GM21515 (cell line): Measurements from ENCODE around the gene DOHH.
A peak's percentile ranks its signal among the peaks of the same experiment; 100 is the strongest.

Experiments used
- ATAC-seq: cut with Tn5 transposase; IDR thresholded peaks from one replicate; pipeline ENCODE4 v1.9.1; 2021; ENCODE audit not compliant: unreplicated experiment

DOHH gene, protein sequence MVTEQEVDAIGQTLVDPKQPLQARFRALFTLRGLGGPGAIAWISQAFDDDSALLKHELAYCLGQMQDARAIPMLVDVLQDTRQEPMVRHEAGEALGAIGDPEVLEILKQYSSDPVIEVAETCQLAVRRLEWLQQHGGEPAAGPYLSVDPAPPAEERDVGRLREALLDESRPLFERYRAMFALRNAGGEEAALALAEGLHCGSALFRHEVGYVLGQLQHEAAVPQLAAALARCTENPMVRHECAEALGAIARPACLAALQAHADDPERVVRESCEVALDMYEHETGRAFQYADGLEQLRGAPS

DNA sequence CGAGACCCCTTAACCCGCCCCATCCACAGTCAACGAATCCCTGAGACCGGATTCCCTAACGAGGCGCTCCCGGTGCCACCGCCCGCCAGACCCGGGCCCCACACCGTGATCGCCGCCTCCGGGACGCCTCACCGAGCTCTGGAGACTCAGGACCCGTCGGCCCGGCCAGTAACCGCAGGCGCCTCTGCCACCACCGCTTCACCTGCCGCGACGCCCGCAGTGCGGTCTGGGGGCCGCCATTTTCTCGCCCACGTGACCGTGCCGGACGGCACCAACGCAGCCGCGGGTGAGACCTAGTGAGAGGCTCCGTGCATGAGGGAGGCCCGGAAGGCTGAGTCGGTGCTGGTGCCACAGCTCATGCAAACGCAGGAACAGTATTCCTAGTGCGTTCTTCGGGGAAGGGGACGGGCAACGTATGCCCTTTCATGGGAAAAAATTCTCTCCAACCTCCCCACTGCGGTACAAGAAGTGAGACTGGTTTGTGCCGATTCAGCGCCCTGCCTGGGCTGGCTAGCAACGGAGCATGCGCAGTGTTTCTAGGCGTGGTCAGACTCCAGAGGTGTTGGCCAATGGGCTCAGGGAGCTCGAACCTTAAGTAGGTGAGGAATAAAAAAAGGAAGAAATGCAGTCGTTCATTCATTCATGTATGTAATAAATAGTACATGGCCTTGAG is at the start of gene DOHH:
Gene DOHH, minus strand, starts transcription at position 246 of the 673 bp plus-strand sequence. CDS start 3,860 bp downstream, outside the sequence.
- peak; percentile 66 for ATAC-seq

DNA sequence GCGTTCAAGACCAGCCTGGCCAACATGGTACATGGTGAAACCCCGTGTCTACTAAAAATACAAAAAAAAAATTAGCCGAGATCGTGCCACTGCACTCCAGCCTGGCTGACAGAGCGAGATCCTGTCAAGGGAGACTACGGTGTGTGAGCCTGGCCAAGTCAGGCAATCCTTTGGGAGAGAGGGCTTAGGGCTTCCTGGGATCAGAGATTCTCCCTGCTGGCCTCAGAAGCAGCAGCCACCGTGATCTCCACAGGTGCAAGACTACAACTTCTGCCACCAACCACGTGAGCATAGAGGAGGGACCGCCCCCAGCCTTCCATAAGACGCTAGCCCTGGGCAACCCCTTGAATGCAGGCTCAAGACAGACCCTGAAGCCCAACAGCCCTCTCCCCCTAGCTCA is 49.3 kb upstream of the DOHH start:
- no peak for ATAC-seq

DNA sequence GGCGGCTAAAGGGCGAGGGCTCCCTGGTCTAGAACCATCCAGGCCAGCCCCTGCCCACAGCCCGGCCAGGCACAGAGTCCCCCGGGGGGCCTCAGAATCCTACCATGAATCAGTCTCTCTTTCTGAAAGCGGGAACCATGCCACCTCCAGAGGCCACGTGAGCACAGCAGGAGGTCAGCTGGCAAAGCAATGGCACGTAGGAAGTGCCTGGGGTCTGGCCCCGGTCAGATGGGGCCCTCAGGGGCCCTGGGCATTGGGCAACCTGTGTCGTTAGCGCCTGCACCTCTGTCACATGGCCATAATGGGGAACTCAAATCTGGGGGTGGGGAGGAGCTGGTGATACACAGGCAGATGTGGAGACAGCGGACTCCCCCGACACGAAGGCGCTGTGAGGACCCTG is 48.1 kb upstream of the DOHH start:
- ATAC-seq, result no peak

DNA sequence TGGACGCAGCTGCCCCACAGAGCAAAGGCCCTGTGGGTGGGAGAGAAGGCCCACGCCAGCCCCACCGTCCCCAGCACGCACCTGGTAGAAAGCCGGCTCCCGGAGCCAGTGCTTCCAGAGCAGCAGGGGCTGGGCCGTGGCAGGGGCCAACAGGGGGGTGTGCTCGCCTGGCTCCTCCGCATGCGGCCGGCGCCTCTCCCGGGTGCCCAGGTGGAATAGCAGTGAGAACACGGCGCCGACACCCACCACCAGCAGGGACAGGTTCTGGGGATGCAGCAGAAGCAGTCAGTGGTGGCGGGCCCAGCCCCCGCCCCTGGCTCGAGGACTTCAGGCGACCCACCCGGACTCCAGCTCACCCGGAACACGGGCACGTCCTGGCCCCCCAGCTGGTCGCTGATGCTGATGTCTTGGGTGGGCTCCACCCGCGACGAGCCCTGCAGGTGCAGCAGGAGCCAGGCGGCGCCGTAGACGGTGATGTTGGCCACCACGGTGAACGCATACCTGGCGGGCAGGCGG is 47.4 kb upstream of the DOHH start:
- no peak for ATAC-seq

DNA sequence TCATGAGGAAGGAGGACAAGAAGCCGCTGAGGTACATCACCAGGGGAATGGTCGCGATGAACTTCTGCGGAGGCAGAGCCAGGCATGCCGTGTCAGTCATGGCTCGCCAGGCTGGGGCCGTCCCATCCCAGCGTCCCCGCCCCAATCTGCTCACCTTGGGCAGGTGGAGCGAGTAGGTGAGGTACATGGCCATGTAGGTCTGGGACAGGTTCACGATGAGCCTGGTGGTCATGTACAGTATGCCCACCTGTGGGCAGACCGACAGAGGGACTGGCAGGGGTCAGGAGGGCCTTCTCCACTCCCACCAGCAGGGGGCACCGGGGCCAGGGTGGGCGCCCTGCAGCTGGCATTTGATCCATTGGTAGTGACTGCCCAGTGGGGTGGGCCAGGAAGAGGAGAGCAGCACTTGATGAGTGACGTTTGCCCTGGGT is 46.8 kb upstream of the DOHH start:
- no peak for ATAC-seq

DNA sequence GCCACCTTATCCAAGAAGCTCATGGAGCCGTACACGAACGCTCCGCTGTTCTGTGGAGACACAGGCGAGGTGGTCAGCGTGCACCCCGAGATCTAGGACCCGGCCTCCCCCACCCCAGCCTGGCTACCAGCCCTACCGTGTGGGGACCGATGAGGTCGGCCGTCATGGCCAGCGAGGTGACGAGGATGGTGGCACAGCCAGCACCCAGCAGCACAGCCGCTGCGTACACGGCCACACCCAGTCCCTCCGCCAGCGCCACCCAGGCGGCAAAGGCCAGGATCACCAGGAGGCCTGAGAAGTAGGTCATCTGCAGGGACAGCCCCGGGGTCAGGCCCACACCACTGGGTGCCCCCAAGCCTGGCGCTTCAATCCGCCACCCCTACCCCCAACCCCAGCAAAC is 45.6 kb upstream of the DOHH start:
- no peak for ATAC-seq

DNA sequence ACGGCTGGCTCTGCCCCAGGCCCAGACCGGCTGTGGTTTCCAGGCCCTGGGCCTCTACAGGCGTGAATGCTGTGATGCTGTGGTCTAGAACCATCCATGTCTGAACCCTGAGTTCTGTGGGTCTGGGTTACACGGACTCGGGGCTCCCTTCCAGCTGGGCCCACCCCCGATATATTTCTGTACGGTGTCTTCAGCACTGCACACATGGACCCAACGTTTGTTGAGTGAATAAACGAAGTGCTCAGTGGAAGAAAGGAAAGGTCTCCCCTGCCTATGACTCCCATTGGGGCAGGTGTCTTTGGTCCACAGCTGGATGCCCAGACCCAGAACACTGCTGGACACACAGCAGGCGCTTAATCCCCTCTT is 45.2 kb upstream of the DOHH start:
- ATAC-seq, result no peak

DNA sequence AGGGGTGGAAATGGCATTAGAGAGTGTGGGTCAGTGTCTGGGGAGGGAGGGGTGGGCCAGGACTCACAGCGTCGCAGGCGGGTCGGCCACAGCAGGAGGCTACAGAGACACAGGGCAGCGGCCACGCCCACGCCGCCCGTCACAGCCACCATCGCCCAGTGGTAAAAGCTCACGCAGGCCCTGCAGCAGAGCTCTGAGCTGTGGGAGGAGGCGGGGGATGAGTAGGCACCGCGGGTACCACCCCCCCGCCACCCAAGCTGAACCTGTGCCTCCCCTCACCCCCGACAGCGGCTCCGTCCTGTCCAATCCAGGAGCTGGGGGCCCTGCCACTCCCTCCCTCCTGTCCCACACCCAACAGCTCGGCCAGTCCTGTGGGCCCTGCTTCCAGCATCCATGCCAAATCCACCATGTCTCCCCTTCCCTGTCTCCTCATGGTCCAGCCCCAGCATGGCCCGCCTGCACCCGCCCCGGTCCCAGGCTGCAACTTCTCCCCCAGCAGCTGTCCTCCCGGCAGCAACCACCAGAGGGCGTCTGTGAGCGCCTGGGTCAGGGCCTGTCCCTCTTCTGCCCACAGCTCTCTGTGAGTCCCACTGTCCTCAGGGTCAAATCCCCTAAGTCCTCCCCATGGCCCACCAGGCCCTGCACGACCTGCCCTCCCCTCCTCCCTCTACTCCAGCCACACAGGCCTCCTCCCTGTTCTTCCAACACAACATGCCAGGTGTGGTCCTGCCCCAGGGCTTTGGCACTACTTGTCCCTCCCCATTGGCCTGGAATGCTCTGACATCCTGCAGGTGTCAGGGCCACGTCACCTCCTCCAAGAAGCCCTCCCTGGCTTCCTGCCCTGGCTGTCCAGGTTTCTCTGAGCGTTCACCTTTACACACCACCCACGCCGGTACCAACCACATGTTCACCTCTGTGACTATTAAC is 44.5 kb upstream of the DOHH start:
- ATAC-seq, result no peak

DNA sequence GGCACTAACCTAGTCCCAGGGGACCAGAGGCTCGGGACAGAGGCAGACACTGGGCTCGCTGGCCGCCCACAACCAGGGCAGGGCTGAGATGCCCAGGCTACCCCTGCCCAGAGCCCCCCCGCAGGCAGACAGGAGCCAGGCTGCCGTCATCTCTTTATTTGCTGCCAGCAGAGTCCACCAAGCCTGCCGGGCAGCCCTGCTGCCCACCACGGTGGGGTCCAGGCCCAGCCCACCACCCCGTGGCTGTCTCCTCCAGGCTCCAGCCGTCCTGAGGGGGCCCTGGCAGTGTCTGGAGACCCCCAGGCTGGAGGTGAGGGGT is 43.5 kb upstream of the DOHH start:
- ATAC-seq, result no peak

DNA sequence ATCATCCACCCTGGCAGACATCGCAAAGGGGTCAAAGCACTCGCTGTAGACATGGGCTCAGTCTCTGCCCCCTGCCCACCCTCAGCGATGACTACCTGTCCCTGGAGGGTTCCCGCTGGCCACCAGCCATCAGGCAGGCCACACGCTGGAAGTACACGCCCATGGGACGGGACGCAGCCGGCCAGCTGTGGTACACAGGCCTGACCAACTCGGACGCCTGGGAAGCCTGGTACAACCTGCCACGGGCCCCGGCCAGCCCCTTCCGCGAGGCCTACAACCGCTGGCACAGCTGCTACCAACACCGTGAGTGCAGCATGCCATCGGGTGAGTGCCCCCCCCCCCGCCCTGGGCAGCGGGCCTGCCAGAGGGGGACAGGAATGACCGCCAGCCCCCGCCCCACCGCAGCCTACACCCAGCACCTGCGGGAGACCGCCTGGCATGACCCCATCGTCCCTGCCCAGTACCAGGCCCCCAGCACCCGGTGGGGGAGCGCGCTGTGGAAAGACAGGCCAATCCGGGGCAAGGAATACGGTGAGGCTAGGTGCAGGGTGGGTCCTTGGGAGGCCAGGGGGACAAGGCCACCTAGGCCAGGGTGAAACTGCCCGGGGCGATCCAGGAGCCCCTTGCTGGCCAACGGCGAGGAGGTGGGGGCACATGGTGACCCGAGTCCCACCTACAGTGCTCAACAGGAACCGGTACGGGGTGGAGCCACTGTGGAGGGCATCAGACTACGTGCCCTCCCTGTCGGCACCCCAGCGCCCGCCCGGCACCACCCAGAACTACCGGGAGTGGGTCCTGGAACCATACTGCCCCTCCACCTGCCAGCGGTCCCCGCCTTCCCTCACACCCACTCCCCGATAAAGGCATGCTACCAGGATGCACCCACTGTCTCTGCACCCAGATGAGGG is 42.9 kb upstream of the DOHH start:
- no peak for ATAC-seq

DNA sequence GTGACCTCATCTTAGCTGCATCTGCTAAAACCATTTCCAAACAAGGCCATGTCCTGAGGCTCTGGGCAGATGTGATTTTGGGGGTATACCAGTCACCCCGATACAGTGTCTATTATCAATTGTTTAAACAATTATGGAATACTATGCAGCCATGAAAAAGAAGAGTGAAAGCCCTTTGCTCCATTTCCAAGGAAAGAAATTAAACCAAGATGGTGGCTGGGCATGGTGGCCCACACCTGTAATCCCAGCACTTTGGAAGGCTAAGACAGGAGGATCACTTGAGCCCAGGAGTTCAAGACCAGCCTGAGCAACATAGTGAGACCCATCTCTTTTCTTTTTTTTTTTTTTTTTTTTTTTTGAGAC is 39.3 kb upstream of the DOHH start:
- ATAC-seq, result no peak

DNA sequence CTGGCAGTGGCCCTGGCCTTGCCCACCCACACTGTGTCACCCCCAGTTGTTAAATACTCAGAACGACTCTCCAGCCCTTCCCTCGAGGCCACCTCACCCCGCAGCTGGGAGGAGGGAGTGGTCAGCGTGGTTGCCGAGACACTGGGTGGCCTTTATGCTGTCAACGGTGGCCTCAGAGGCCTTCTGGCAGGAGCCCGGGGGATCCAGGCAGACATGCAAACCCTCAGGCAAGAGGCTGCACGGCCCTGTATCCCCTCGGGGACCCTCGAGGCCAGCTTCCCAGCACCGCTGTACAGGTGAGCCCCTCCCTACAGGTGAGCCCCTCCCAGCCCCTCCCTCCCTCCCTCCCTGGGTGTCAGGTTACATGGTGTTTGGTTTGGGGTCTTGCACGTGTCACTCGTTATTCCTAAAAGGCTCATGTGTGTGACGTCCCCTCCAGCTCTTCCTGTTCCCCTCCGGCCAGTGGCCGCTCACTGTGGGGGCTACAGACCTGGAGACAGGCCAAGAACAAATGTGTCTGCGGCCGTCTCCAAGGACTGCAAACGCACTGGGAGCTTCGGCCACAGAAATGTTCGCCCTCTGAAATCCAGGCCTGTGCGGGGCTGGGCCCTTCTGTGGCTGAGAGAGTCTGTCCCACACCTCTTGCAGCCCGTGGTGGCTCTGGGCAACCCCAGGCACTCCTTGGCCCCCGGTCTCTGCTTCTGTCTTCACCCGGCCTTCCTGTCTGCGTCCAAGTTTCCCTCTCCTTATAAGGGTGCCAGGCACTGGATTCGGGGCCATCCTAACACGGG is 38.7 kb upstream of the DOHH start, which contains the start of gene TEKTIP1:
Gene TEKTIP1, plus strand, starts transcription at position 210 of the 791 bp plus-strand sequence. Its CDS starts 4 bp downstream, at position 214.
- ATAC-seq, result no peak

DNA sequence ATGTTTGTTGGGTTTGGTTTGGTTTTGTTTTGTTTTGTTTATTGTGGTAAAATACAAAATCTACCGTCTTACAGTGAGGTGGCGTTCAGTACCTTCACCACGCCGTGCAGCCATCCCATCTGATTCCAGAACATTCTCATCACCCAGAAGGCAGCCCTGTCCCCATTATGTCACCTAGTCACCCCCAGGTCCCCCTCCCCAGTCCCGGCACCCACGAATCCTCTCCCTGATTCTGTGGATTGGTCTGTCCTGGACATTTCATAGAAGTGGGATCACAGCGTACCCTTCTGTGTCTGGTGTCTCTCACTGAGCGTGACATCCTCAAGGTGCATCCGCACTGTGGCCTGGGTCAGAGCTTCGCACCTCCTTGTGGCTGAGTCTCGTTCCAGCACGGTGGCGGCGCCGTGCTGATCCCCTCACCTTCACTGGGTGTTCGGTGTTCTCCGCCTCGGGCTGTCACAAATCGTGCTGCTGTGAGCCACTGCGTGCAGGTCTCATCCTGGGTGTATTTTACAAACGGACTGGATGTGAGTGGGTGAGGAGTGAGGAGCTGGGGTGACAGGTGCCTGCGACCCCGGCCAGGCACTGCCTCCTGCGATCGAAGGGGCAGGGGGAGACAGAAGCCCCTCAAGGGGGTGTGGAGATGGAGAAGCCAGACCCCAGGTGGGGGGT is 37.9 kb upstream of the DOHH start:
- ATAC-seq, result no peak

DNA sequence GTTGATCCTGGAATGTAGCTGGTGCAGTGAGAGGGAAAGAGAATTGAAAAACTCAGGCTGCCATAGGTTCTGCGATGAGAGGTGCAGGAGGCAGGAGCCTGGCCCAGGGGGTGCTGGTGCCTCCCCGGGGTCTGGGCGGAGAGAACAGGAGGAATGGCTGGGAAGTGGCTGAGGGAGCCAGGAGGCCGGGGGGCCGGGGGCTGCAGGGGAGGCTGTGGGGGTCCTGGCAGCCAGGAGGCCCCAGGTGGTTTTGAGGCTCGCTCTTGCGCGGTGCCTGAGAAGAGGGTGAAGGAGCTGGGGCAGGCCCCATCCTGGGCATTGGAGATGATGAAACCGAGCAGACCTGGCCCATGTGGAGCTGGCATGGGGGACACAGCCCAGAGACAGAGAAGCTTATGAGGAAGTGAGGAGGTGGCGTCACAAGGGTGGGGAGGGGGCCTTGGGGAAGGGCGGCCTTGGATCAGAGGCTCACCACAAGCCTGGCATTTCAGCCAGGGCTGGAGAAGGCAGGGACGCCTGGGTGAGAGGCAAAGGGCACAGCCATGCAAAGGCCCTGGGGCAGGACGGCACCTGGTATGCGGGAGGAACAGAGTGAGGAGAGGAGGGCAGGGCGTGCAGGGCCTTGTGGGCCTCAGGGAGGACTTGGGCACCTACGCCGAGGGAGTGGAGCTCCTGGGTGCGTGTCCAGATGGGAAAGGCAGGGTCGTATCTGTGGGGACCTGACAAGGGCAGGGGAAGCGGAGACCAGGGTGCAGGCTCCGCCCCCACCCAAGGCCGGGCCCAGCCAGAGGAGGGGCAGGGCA is 37.2 kb upstream of the DOHH start:
- ATAC-seq, result no peak

DNA sequence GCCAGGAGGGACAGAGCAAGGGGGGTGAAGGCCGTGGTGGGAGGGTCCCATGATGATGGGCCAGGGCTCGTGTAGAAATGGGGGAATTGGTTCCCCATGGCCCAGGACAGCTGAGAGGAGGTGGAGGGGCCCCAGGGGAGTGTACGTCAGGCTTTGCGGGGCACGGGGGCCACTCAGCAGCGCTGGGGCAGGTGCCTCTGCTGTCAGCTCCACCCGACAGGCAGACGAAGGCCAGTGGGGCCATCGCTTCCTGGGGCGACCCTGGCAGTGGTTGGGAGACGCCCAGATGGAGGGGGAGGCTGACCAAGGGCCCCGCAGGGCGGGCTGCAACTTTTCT is 36.6 kb upstream of the DOHH start:
- no peak for ATAC-seq

DNA sequence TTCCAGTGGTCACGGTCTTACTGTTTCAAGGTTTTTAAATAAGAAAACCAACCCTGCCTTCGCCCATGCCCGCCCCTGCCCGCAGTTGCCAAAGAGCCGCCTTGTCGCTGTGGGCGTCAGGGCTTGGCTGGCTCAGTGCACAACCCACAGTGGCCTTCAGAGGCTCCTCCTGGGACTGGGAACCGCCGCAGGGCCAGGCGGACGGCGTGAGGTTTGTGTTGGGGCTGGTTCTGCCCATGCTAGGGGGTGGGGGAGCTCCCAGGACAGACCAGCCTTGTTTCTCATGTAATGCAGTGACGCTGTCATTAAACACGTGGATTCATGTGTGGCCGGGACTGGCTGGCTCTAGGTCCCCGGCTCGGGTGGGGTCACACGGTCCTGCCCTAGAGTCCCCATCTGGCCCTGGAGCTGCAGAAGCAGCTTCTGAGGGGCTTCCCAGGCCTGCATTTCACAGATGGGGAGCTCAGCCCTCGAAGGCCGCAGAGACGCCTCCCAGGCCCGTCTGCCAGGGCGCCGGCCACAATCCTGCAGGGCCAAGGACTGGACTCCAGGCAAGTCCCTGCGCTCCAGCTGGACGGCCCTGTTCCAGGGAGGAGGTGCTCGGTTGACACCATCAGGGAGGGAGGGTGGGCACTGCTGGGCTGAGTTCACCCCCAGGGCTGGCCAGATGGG is 36.1 kb upstream of the DOHH start:
- ATAC-seq, result no peak

DNA sequence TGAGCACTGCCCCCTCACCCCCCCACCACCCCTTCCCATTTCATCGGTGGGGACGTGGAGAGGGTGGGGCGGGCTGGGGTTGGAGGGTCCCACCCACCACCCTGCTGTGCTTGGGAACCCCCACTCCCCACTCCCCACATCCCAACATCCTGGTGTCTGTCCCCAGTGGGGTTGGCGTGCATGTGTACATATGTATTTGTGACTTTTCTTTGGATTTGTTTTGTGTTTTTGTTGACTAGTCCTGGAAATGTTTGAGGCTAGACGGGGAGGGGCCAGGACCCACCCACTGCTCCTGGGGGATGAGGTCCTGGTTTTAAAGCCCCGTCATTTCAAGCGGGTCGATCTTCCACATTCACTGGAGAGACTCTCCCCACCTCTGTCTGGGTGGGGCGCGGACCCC is 35.5 kb upstream of the DOHH start:
- no peak for ATAC-seq

DNA sequence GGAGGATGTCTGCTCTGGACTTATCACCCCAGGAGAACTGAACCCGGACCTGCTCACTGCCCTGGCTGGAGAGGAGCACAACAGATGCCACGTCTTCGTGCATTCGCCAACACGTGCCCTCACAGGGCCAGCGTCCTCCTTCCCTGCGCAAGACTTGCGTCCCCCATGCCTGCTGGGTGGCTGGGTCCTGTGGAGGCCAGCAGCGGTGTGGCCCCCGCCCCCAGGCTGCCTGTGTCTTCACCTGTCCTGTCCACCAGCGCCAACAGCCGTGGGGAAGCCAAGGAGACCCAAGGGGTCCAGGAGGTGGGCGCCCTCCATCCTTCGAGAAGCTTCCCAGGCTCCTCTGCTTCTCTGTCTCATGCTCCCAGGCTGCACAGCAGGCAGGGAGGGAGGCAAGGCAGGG is 35.1 kb upstream of the DOHH start:
- ATAC-seq, result no peak
